Lung microvascular endothelial cell (primary cell): ENCODE data around the gene FASTKD2. TPM values are rescaled to one million over a fixed set of nuclear protein-coding genes. Genes with fewer than 3 reads are reported as not detected.

Source experiments
- DNase-seq, 2 donors: peaks; one replicate each; pipeline versions ENCODE4 v3.0.0 to v3.0.0-alpha.2; 2010; ENCODE audit warnings: low read depth in 2 of 2
- total RNA-seq: library from RNA; depleted of rRNA; stranded (reverse); fragments of >200 nt; gene quantifications from 2 replicates; pipeline ENCODE4 v1.2.1, GENCODE V29; 2014

FASTKD2 gene
- total RNA-seq, 1 donor from 2014 or later: 27.6 TPM

- DNase-seq: no peak
Measured at GRCh38 chr2:206836722-206837121, 71.3 kb downstream of the FASTKD2 start.

- no peak for DNase-seq
Measured at GRCh38 chr2:206837775-206838174, 72.4 kb downstream of the FASTKD2 start.

- no peak for DNase-seq
Measured at GRCh38 chr2:206838690-206839089, 73.3 kb downstream of the FASTKD2 start.

- DNase-seq: no peak
Measured at GRCh38 chr2:206840999-206841398, 75.6 kb downstream of the FASTKD2 start.

Other genes with a start within 250 kb of the FASTKD2 start
- not detected in 2 replicates for gene FAM237A, start 123.1 kb upstream of the FASTKD2 start, total RNA-seq
- not detected in 2 replicates for gene DYTN, start 47.2 kb upstream of the FASTKD2 start, total RNA-seq
- under 0.01 TPM in 1 of 2 replicates, not detected in the other for gene MDH1B, start 278 bp upstream of the FASTKD2 start, total RNA-seq
- not detected in 2 replicates for gene CPO, start 173.9 kb downstream of the FASTKD2 start, total RNA-seq